ENCODE measurements around the gene CRHBP. TPM values are rescaled to one million over a fixed set of nuclear protein-coding genes. Genes with fewer than 3 reads are reported as not detected.

CRHBP gene
- total and polyA plus RNA-seq, 9 of the 15 experiments (the other 6 are each of a cell fraction or from before 2014, with no cell fraction given), result not detected

DNA sequence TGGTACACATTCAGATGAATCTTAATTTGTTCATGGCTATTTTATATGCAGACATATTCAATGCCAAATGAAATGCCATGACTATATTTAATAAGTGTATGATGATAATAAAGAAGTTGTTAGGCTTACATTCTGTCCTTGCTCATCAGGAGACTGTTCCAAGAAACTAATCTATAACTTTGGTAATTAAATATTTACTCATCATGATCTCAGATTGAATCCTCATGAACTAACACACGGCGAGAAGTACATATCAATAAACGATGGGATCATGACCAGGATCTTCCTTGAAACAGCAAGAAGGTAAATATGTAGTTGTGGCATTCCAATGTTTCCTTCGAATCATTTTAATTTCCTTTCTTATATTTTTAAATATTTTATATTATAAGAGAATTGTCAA lies 64.8 kb downstream of the CRHBP start (continued):
- TF ChIP-seq MXI1 (IDR thresholded peaks at IDR 0.05; ENCODE audit: low read depth, low read length), result no peak
- TF ChIP-seq HDGF (IDR thresholded peaks at IDR 0.05), result no peak
- TF ChIP-seq FOXJ3 (CRISPR knock-in tag; IDR thresholded peaks at IDR 0.05), result no peak
- no peak for TF ChIP-seq NCOR1 (IDR thresholded peaks at IDR 0.05)
- TF ChIP-seq ZNF347 (CRISPR knock-in tag; IDR thresholded peaks at IDR 0.05; ENCODE audit: low read depth), result no peak
- TF ChIP-seq, protein P1, sequence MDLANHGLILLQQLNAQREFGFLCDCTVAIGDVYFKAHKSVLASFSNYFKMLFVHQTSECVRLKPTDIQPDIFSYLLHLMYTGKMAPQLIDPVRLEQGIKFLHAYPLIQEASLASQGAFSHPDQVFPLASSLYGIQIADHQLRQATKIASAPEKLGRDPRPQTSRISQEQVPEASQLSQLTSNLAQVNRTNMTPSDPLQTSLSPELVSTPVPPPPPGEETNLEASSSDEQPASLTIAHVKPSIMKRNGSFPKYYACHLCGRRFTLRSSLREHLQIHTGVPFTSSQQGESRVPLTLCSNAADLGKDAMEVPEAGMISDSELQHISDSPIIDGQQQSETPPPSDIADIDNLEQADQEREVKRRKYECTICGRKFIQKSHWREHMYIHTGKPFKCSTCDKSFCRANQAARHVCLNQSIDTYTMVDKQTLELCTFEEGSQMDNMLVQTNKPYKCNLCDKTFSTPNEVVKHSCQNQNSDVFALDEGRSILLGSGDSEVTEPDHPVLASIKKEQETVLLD (IDR thresholded peaks at IDR 0.05), result no peak
- TF ChIP-seq XRCC4 (IDR thresholded peaks at IDR 0.05; ENCODE audit: extremely low read depth, insufficient read depth, insufficient read length), result no peak
- no peak for TF ChIP-seq FOXA3 (CRISPR knock-in tag; conservative IDR thresholded peaks at IDR 0.05 in 1 of 2, IDR thresholded peaks at IDR 0.05 in 1 of 2)
- TF ChIP-seq, protein P2, sequence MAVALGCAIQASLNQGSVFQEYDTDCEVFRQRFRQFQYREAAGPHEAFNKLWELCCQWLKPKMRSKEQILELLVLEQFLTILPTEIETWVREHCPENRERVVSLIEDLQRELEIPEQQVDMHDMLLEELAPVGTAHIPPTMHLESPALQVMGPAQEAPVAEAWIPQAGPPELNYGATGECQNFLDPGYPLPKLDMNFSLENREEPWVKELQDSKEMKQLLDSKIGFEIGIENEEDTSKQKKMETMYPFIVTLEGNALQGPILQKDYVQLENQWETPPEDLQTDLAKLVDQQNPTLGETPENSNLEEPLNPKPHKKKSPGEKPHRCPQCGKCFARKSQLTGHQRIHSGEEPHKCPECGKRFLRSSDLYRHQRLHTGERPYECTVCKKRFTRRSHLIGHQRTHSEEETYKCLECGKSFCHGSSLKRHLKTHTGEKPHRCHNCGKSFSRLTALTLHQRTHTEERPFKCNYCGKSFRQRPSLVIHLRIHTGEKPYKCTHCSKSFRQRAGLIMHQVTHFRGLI (CRISPR knock-in tag; IDR thresholded peaks at IDR 0.05), result no peak

Small RNAs within 50 kb of the gene (small RNA-seq; reads per million reads assigned to genes)
- gene RNU6ATAC36P, result not detected

Other genes starting within 250 kb of the CRHBP start
- 11.2 and 13.7 TPM in 2 replicates for gene F2R, start 236.9 kb upstream of the CRHBP start, total RNA-seq (2014; rRNA removed)
- gene F2R, start 236.9 kb upstream of the CRHBP start, total RNA-seq (2014; rRNA removed; fragmentation: Illumina TruSeq; extraction: Trizol), result 15.1 and 15.2 TPM in 2 replicates
- 10.5 and 11.1 TPM in 2 replicates for gene F2R, start 236.9 kb upstream of the CRHBP start, total RNA-seq (2015; rRNA removed; fragmentation: Illumina TruSeq; extraction: Trizol)
- gene F2R, start 236.9 kb upstream of the CRHBP start, total RNA-seq (2021), result 14.7 and 15.3 TPM in 2 replicates
- 34.7 and 56.5 TPM in 2 replicates for gene F2R, start 236.9 kb upstream of the CRHBP start, polyA plus RNA-seq (2011; rRNA removed)
- gene F2R, start 236.9 kb upstream of the CRHBP start, polyA plus RNA-seq (2014; fragmentation: Illumina TruSeq; extraction: Trizol), result 19.1 and 19.8 TPM in 2 replicates
- gene F2R, start 236.9 kb upstream of the CRHBP start, polyA plus RNA-seq (2014; fragmentation: Nextera tagmentation; extraction: Ambion mirVana), result 1 to 10 TPM; 4.0 to 4.9 TPM
- 17.1 and 18.5 TPM in 2 replicates for gene F2R, start 236.9 kb upstream of the CRHBP start, polyA plus RNA-seq (2014; rRNA removed)
- gene F2RL1, start 134.0 kb upstream of the CRHBP start, total RNA-seq (2014; rRNA removed), result 0.04 TPM in 1 of 2 replicates, not detected in the other
- 0.26 TPM in 1 of 2 replicates, not detected in the other for gene F2RL1, start 134.0 kb upstream of the CRHBP start, total RNA-seq (2014; rRNA removed; fragmentation: Illumina TruSeq; extraction: Trizol)
- gene F2RL1, start 134.0 kb upstream of the CRHBP start, total RNA-seq (2015; rRNA removed; fragmentation: Illumina TruSeq; extraction: Trizol), result not detected in 2 replicates
- gene F2RL1, start 134.0 kb upstream of the CRHBP start, total RNA-seq (2021), result 0.22 and 0.27 TPM in 2 replicates
- gene F2RL1, start 134.0 kb upstream of the CRHBP start, polyA plus RNA-seq (2011; rRNA removed), result 0.39 and 0.50 TPM in 2 replicates
- 0.03 and 0.04 TPM in 2 replicates for gene F2RL1, start 134.0 kb upstream of the CRHBP start, polyA plus RNA-seq (2014; fragmentation: Illumina TruSeq; extraction: Trizol)
- gene F2RL1, start 134.0 kb upstream of the CRHBP start, polyA plus RNA-seq (2014; fragmentation: Nextera tagmentation; extraction: Ambion mirVana), result not detected
- not detected in 2 replicates for gene F2RL1, start 134.0 kb upstream of the CRHBP start, polyA plus RNA-seq (2014; rRNA removed)
- 0.41 TPM in 1 of 2 replicates, not detected in the other for gene S100Z, start 103.0 kb upstream of the CRHBP start, total RNA-seq (2014; rRNA removed)
- 0.15 and 0.26 TPM in 2 replicates for gene S100Z, start 103.0 kb upstream of the CRHBP start, total RNA-seq (2014; rRNA removed; fragmentation: Illumina TruSeq; extraction: Trizol)
- not detected in 2 replicates for gene S100Z, start 103.0 kb upstream of the CRHBP start, total RNA-seq (2015; rRNA removed; fragmentation: Illumina TruSeq; extraction: Trizol)
- 0.36 TPM in 1 of 2 replicates, not detected in the other for gene S100Z, start 103.0 kb upstream of the CRHBP start, total RNA-seq (2021)
- gene S100Z, start 103.0 kb upstream of the CRHBP start, polyA plus RNA-seq (2011; rRNA removed), result 0.19 TPM in 1 of 2 replicates, not detected in the other
- gene S100Z, start 103.0 kb upstream of the CRHBP start, polyA plus RNA-seq (2014; fragmentation: Illumina TruSeq; extraction: Trizol), result 0.10 TPM in 1 of 2 replicates, not detected in the other
- gene S100Z, start 103.0 kb upstream of the CRHBP start, polyA plus RNA-seq (2014; fragmentation: Nextera tagmentation; extraction: Ambion mirVana), result under 1 TPM; 0.20 to 0.42 TPM
- not detected in 2 replicates for gene S100Z, start 103.0 kb upstream of the CRHBP start, polyA plus RNA-seq (2014; rRNA removed)
- 15.6 and 19.8 TPM in 2 replicates for gene AGGF1, start 77.4 kb downstream of the CRHBP start, total RNA-seq (2014; rRNA removed)
- gene AGGF1, start 77.4 kb downstream of the CRHBP start, total RNA-seq (2014; rRNA removed; fragmentation: Illumina TruSeq; extraction: Trizol), result 14.7 and 17.8 TPM in 2 replicates
- 12.1 and 13.4 TPM in 2 replicates for gene AGGF1, start 77.4 kb downstream of the CRHBP start, total RNA-seq (2015; rRNA removed; fragmentation: Illumina TruSeq; extraction: Trizol)
- 16.7 and 17.2 TPM in 2 replicates for gene AGGF1, start 77.4 kb downstream of the CRHBP start, total RNA-seq (2021)
- gene AGGF1, start 77.4 kb downstream of the CRHBP start, polyA plus RNA-seq (2011; rRNA removed), result 15.6 and 20.4 TPM in 2 replicates
- gene AGGF1, start 77.4 kb downstream of the CRHBP start, polyA plus RNA-seq (2014; fragmentation: Illumina TruSeq; extraction: Trizol), result 10.7 and 12.9 TPM in 2 replicates
- gene AGGF1, start 77.4 kb downstream of the CRHBP start, polyA plus RNA-seq (2014; fragmentation: Nextera tagmentation; extraction: Ambion mirVana), result 1 to 10 TPM; 5.2 to 5.8 TPM
- 10.0 and 12.4 TPM in 2 replicates for gene AGGF1, start 77.4 kb downstream of the CRHBP start, polyA plus RNA-seq (2014; rRNA removed)
- gene ZBED3, start 134.2 kb downstream of the CRHBP start, total RNA-seq (2014; rRNA removed), result not detected in 2 replicates
- not detected in 2 replicates for gene ZBED3, start 134.2 kb downstream of the CRHBP start, total RNA-seq (2014; rRNA removed; fragmentation: Illumina TruSeq; extraction: Trizol)
- not detected in 2 replicates for gene ZBED3, start 134.2 kb downstream of the CRHBP start, total RNA-seq (2015; rRNA removed; fragmentation: Illumina TruSeq; extraction: Trizol)
- 0.04 TPM in 1 of 2 replicates, not detected in the other for gene ZBED3, start 134.2 kb downstream of the CRHBP start, total RNA-seq (2021)
- 0.01 TPM in 1 of 2 replicates, not detected in the other for gene ZBED3, start 134.2 kb downstream of the CRHBP start, polyA plus RNA-seq (2011; rRNA removed)
- 0.01 TPM in 1 of 2 replicates, not detected in the other for gene ZBED3, start 134.2 kb downstream of the CRHBP start, polyA plus RNA-seq (2014; fragmentation: Illumina TruSeq; extraction: Trizol)
- gene ZBED3, start 134.2 kb downstream of the CRHBP start, polyA plus RNA-seq (2014; fragmentation: Nextera tagmentation; extraction: Ambion mirVana), result under 1 TPM; 0.01 to 0.03 TPM
- not detected in 2 replicates for gene ZBED3, start 134.2 kb downstream of the CRHBP start, polyA plus RNA-seq (2014; rRNA removed)

Measured in K562 (cell line).